Caco-2 (cell line): ENCODE data around the gene ATF6B. TPM values are rescaled to one million over a fixed set of nuclear protein-coding genes. Genes with fewer than 3 reads are reported as not detected.

Source experiments
- BruUV-seq: library from RNA; stranded (reverse); fragments of 400-500 nt; replicated peaks from 2 replicates; lab custom pipeline; 2021; lab: Mats Ljungman, UMichigan
- CTCF ChIA-PET: fragments of 300-600 bp; sonication (Branson Sonifier 250); formaldehyde crosslinking; loops from one replicate; lab custom pipeline; 2022; ENCODE audit warnings: antibody characterized with exemption; lab: Charles Lee
- POLR2A ChIA-PET: fragments of 300-600 bp; sonication (Branson Sonifier 250); formaldehyde crosslinking; loops from one replicate; lab custom pipeline; 2022; ENCODE audit warnings: antibody characterized with exemption; lab: Charles Lee
- DNase-seq, 2 experiments: peaks; one replicate each; pipeline versions ENCODE4 v3.0.0 to v3.0.0-alpha.2; 2020 to 2022
- H3K27me3 ChIP-seq: replicated peaks from 2 replicates; pipeline ENCODE4 v1.6.0; 2011; ENCODE audit warnings: low read length; ENCODE audit not compliant: control insufficient read depth, insufficient read depth
- H3K36me3 ChIP-seq: 2 replicates; pipeline ENCODE4 v1.5.1; 2011; ENCODE audit warnings: low read length; ENCODE audit not compliant: control insufficient read depth, insufficient read depth
- H3K4me1 ChIP-seq: fragments of 250-450 bp; sonication (Bioruptor Pico); 2 replicates; pipeline ENCODE4 v1.5.1; 2020; ENCODE audit warnings: mild to moderate bottlenecking
- H3K4me3 ChIP-seq: 2 replicates; pipeline ENCODE4 v1.5.1; 2011; ENCODE audit warnings: low read depth, mild to moderate bottlenecking, control low read depth, low read length
- H3K9me3 ChIP-seq: fragments of 250-450 bp; sonication (Bioruptor Pico); 2 replicates; pipeline ENCODE4 v1.5.1; 2020; ENCODE audit warnings: mild to moderate bottlenecking, moderate library complexity
- H3K27ac Mint-ChIP-seq: one replicate; pipeline ENCODE4 v1.8.0; 2022; ENCODE audit warnings: mixed read lengths; ENCODE audit not compliant: unreplicated experiment
- H3K27me3 Mint-ChIP-seq: one replicate; pipeline ENCODE4 v1.8.0; 2022; ENCODE audit warnings: mixed read lengths; ENCODE audit not compliant: insufficient read depth, unreplicated experiment
- H3K36me3 Mint-ChIP-seq: one replicate; pipeline ENCODE4 v1.8.0; 2022; ENCODE audit warnings: mild to moderate bottlenecking, mixed read lengths; ENCODE audit not compliant: insufficient read depth, unreplicated experiment
- H3K4me1 Mint-ChIP-seq: one replicate; pipeline ENCODE4 v1.8.0; 2022; ENCODE audit warnings: low read depth, mixed read lengths; ENCODE audit not compliant: unreplicated experiment
- H3K4me3 Mint-ChIP-seq: one replicate; pipeline ENCODE4 v1.8.0; 2022; ENCODE audit warnings: mild to moderate bottlenecking, moderate library complexity, mixed read lengths; ENCODE audit not compliant: unreplicated experiment
- H3K9me3 Mint-ChIP-seq: one replicate; pipeline ENCODE4 v1.8.0; 2022; ENCODE audit warnings: mixed read lengths; ENCODE audit not compliant: unreplicated experiment
- CTCF ChIP-seq, 2 experiments: fragments of 200-600 bp in 1 of 2; IDR thresholded peaks; 1 replicate in 1 of 2; 2 replicates in 1 of 2; pipeline versions ENCODE4 v1.5.1 to v1.8.0; 2011 to 2022; ENCODE audit warnings: antibody characterized with exemption in 1 of 2, control low read depth in 1 of 2, inconsistent platforms in 1 of 2, low read depth in 1 of 2, low read length in 1 of 2, mild to moderate bottlenecking in 1 of 2, moderate library complexity in 1 of 2; ENCODE audit not compliant: insufficient read depth in 1 of 2, severe bottlenecking in 1 of 2, unreplicated experiment in 1 of 2
- intact Hi-C: fragments of 100-400 bp; cut with micrococcal nuclease; formaldehyde crosslinking; loops from one replicate; pipeline ENCODE4 v1.10.0; 2022; ENCODE audit not compliant: unreplicated experiment
- total RNA-seq: library from RNA; stranded (reverse); gene quantifications from 2 replicates; pipeline ENCODE4 v1.2.3, GENCODE V29; 2022

ATF6B gene
- total RNA-seq, 1 experiment from 2014 or later = 64.9 TPM

DNA sequence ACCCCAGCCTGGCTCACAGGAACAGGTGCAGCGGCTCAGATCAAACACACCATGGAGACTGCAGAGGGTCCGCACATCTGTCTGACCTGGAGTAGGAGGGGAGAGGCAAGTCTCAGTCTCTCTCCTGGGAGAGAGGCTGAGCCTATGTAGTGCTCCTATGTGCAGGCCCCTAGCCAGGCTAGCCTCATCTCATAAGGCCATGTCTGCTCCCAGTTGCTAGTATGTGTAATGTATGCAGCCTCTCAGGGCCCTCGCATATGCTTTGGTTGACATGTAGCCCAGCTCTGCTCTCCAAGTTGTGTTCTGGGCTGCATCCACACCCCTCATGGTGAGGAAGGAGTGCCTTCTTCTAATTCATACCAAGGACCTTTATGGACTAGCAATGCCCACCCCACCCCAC, 30.7 kb downstream of the ATF6B start:
- intact Hi-C loops = no loop called here
- H3K9me3 ChIP-seq = no peaks in the 10 kb centered on the region
- no peaks in the 10 kb centered on the region for H3K36me3 ChIP-seq
- BruUV-seq = no TSS peak
- H3K27me3 ChIP-seq = no peaks in the 10 kb centered on the region
- H3K36me3 Mint-ChIP-seq = peaks cover 6% of the 10 kb centered on the region
- no peaks in the 10 kb centered on the region for H3K9me3 Mint-ChIP-seq
- H3K4me3 ChIP-seq = no peak overlapping the region
- no peak overlapping the region for H3K27ac Mint-ChIP-seq
- H3K27me3 Mint-ChIP-seq = no peaks in the 10 kb centered on the region
- ChIA-PET POLR2A (no interaction called here), CTCF (no interaction called here)
- peaks cover 12% of the 10 kb centered on the region for H3K4me1 ChIP-seq
- no peak for TF ChIP-seq CTCF (IDR thresholded peaks at IDR 0.05; ENCODE audit: insufficient read depth in 1 of 2, low read depth in 1 of 2, low read length in 1 of 2, severe bottlenecking in 1 of 2, unreplicated experiment in 1 of 2)
- H3K4me3 Mint-ChIP-seq = no peak overlapping the region
- peaks cover 12% of the 10 kb centered on the region for H3K4me1 Mint-ChIP-seq
- DNase-seq = no peak

GRCh38 chr6:32096394-32097258, 31.4 kb downstream of the ATF6B start:
- no peaks in the 10 kb centered on the region for H3K36me3 ChIP-seq
- Mint-ChIP-seq H3K4me1 (peaks cover 17% of the 10 kb centered on the region), H3K27me3 (no peaks in the 10 kb centered on the region), H3K4me3 (no peak overlapping the region), H3K27ac (no peak overlapping the region), H3K36me3 (peaks cover 6% of the 10 kb centered on the region), H3K9me3 (no peaks in the 10 kb centered on the region)
- no peak overlapping the region for H3K4me3 ChIP-seq
- no peak for DNase-seq
- no peaks in the 10 kb centered on the region for H3K27me3 ChIP-seq
- ChIA-PET CTCF (no interaction called here), POLR2A (no interaction called here)
- no peak for TF ChIP-seq CTCF (IDR thresholded peaks at IDR 0.05; ENCODE audit: insufficient read depth in 1 of 2, low read depth in 1 of 2, low read length in 1 of 2, severe bottlenecking in 1 of 2, unreplicated experiment in 1 of 2)
- intact Hi-C loops = no loop called here
- peaks cover 12% of the 10 kb centered on the region for H3K4me1 ChIP-seq
- no peaks in the 10 kb centered on the region for H3K9me3 ChIP-seq
- BruUV-seq = no TSS peak

DNA sequence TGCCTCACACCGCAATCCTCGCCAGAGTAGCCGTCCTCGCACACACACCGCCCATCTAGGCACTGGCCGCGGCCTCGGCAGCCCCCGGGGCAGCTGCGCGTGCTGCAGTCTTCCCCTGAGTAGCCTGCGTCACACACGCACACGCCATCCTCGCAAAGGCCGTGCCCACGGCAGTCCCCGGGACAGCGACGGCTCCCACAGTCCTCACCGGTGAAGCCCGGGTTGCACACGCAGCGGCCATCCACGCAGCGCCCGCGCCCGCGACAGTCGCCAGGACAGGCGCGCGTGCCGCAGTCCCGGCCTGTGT, 32.0 kb downstream of the ATF6B start:
- Mint-ChIP-seq H3K27me3 (no peaks in the 10 kb centered on the region), H3K27ac (no peak overlapping the region), H3K9me3 (no peaks in the 10 kb centered on the region), H3K4me3 (no peak overlapping the region), H3K4me1 (peaks cover 17% of the 10 kb centered on the region), H3K36me3 (peaks cover 6% of the 10 kb centered on the region)
- ChIA-PET POLR2A (no interaction called here), CTCF (no interaction called here)
- no peak overlapping the region for H3K4me3 ChIP-seq
- DNase-seq = no peak
- intact Hi-C loops = no loop called here
- no peak for TF ChIP-seq CTCF (IDR thresholded peaks at IDR 0.05; ENCODE audit: insufficient read depth in 1 of 2, low read depth in 1 of 2, low read length in 1 of 2, severe bottlenecking in 1 of 2, unreplicated experiment in 1 of 2)
- BruUV-seq = no TSS peak
- H3K9me3 ChIP-seq = no peaks in the 10 kb centered on the region
- H3K27me3 ChIP-seq = no peaks in the 10 kb centered on the region
- no peaks in the 10 kb centered on the region for H3K36me3 ChIP-seq
- H3K4me1 ChIP-seq = peaks cover 12% of the 10 kb centered on the region
